22Rv1 (cell line): Measurements from ENCODE around the gene CEP104.

Source experiments
- H3K27ac ChIP-seq: fragments of 450-650 bp; 2 replicates; pipeline ENCODE4 v1.5.1; 2017
- CTCF ChIP-seq: fragments of 450-650 bp; IDR thresholded peaks from 2 replicates; pipeline ENCODE4 v1.5.1; 2017; ENCODE audit warnings: mild to moderate bottlenecking
- ZFX ChIP-seq: fragments of 450-650 bp; IDR thresholded peaks from 2 replicates; pipeline ENCODE4 v1.6.1; 2017; ENCODE audit warnings: antibody characterized with exemption, borderline replicate concordance

The CEP104 gene

GRCh38 chr1:3763351-3764125 is 93.5 kb downstream of the CEP104 start:
- no peak for TF ChIP-seq ZFX
- no peak for TF ChIP-seq CTCF
- H3K27ac ChIP-seq = no peak overlapping the region

GRCh38 chr1:3762873-3763228 is 94.2 kb downstream of the CEP104 start:
- H3K27ac ChIP-seq = no peak overlapping the region
- TF ChIP-seq ZFX = no peak
- TF ChIP-seq CTCF = no peak

GRCh38 chr1:3762151-3762872 is 94.7 kb downstream of the CEP104 start:
- no peak overlapping the region for H3K27ac ChIP-seq
- no peak for TF ChIP-seq CTCF
- TF ChIP-seq ZFX = no peak
